Umbilical cord (tissue), 2 donors: ENCODE data around the gene GABARAPL2. TPM values are rescaled to one million over a fixed set of nuclear protein-coding genes. Genes with fewer than 3 reads are reported as not detected.
A peak's percentile ranks its signal among the peaks of the same experiment; 100 is the strongest.

Source experiments
- DNase-seq: peaks from one replicate; pipeline ENCODE4 v3.0.0-alpha.2; 2015; ENCODE audit warnings: low spot score
- total RNA-seq: library from RNA; depleted of rRNA; stranded (reverse); fragments of >200 nt; gene quantifications from one replicate; pipeline ENCODE4 v1.2.3, GENCODE V29; 2014; ENCODE audit warnings: low replicate concordance; ENCODE audit not compliant: insufficient read depth

Gene GABARAPL2
- total RNA-seq, 1 donor from 2014 or later = 99.7 TPM

- DNase-seq = peak; percentile 93
Measured at GRCh38 chr16:75590920-75591843, 25.0 kb downstream of the GABARAPL2 start.

GRCh38 chr16:75591927-75592326, 25.7 kb downstream of the GABARAPL2 start:
- peak; percentile 21 for DNase-seq

GRCh38 chr16:75593308-75593707, 27.1 kb downstream of the GABARAPL2 start:
- DNase-seq = no peak

GRCh38 chr16:75593825-75594820, 27.9 kb downstream of the GABARAPL2 start:
- no peak for DNase-seq

- peak; percentile 57 for DNase-seq
Measured at GRCh38 chr16:75599452-75600277, 33.5 kb downstream of the GABARAPL2 start.

- no peak for DNase-seq
Measured at GRCh38 chr16:75603241-75603640, 37.1 kb downstream of the GABARAPL2 start.

- DNase-seq = no peak
Measured at GRCh38 chr16:75606507-75606906, 40.3 kb downstream of the GABARAPL2 start.

GRCh38 chr16:75614066-75614897, 48.1 kb downstream of the GABARAPL2 start:
- no peak for DNase-seq

GRCh38 chr16:75615619-75616018, 49.4 kb downstream of the GABARAPL2 start:
- no peak for DNase-seq

GRCh38 chr16:75616521-75617010, 50.4 kb downstream of the GABARAPL2 start:
- DNase-seq = no peak

GRCh38 chr16:75617121-75617520, 50.9 kb downstream of the GABARAPL2 start:
- DNase-seq = no peak

GRCh38 chr16:75618780-75619179, 52.6 kb downstream of the GABARAPL2 start:
- no peak for DNase-seq

- DNase-seq = no peak
Measured at GRCh38 chr16:75620326-75621169, 54.4 kb downstream of the GABARAPL2 start.

GRCh38 chr16:75621170-75621477, 54.9 kb downstream of the GABARAPL2 start:
- DNase-seq = peak; percentile 73

- peak; percentile 99 for DNase-seq
Measured at GRCh38 chr16:75622761-75623605, 56.8 kb downstream of the GABARAPL2 start, which contains the start of gene ADAT1. TSS of gene ADAT1 (minus strand) at chr16:75623281. CDS start at chr16:75620799, 2,482 bp downstream.

GRCh38 chr16:75624921-75625334, 58.7 kb downstream of the GABARAPL2 start:
- peak; percentile 92 for DNase-seq

GRCh38 chr16:75626806-75627205, 60.6 kb downstream of the GABARAPL2 start:
- no peak for DNase-seq
